Measurements from ENCODE around the gene ZNF385C.
A peak's percentile ranks its signal among the peaks of the same experiment; 100 is the strongest.

The ZNF385C gene

GRCh38 chr17:42124256-42124655, 26.0 kb upstream of the ZNF385C start:
- Histone ChIP-seq H3K36me3 (replicated peaks; ENCODE audit: insufficient read depth, low read length) (no peaks in the 10 kb centered on the region), H4K20me1 (ENCODE audit: insufficient read depth, low read length) (no peaks in the 10 kb centered on the region), H3K4me3 (ENCODE audit: low read length) (no peak overlapping the region), H3K79me2 (ENCODE audit: low read length) (peaks cover 9% of the 10 kb centered on the region), H3K27ac (ENCODE audit: low read length) (no peak overlapping the region), H3K9me2 (replicated peaks; ENCODE audit: insufficient read depth, low read length) (no peaks in the 10 kb centered on the region), H3K4me2 (ENCODE audit: low read depth, low read length) (no peak overlapping the region), H3K9ac (ENCODE audit: low read length) (no peak overlapping the region), H2AFZ (ENCODE audit: low read length) (no peak overlapping the region), H3K9me3 (replicated peaks; ENCODE audit: insufficient read depth, low read length) (no peaks in the 10 kb centered on the region), H3F3A (ENCODE audit: insufficient read depth, low read length) (no peaks in the 10 kb centered on the region), H3K27me3 (replicated peaks; ENCODE audit: insufficient read depth, low read length) (no peaks in the 10 kb centered on the region), H3K4me1 (ENCODE audit: low read length) (peaks cover 12% of the 10 kb centered on the region)
- TF ChIP-seq EZH2 (optimal IDR thresholded peaks at IDR 0.05; ENCODE audit: low read depth, low read length), result no peak
- no peak for TF ChIP-seq EZH2phosphoT487 (IDR thresholded peaks at IDR 0.05; ENCODE audit: low read length)
- no peak for TF ChIP-seq CTCF (IDR thresholded peaks at IDR 0.05; ENCODE audit: low read length)
- DNase-seq, result no peak

- Histone ChIP-seq H3K9me2 (replicated peaks; ENCODE audit: insufficient read depth, low read length) (no peaks in the 10 kb centered on the region), H3K4me3 (ENCODE audit: low read length) (no peak within 1 kb of the TSS), H3K27ac (ENCODE audit: low read length) (no peak within 1 kb of the TSS), H3K9me3 (replicated peaks; ENCODE audit: insufficient read depth, low read length) (no peaks in the 10 kb centered on the region), H3K9ac (ENCODE audit: low read length) (no peak within 1 kb of the TSS), H3F3A (ENCODE audit: insufficient read depth, low read length) (no peaks in the 10 kb centered on the region), H3K79me2 (ENCODE audit: low read length) (peaks cover 9% of the 10 kb centered on the region), H2AFZ (ENCODE audit: low read length) (peak within 1 kb of the TSS; percentile 62; the same call in 1 of the 2 replicates), H3K27me3 (replicated peaks; ENCODE audit: insufficient read depth, low read length) (no peaks in the 10 kb centered on the region), H3K4me1 (ENCODE audit: low read length) (peaks cover 12% of the 10 kb centered on the region), H3K36me3 (replicated peaks; ENCODE audit: insufficient read depth, low read length) (no peaks in the 10 kb centered on the region), H4K20me1 (ENCODE audit: insufficient read depth, low read length) (no peaks in the 10 kb centered on the region), H3K4me2 (ENCODE audit: low read depth, low read length) (peak within 1 kb of the TSS; percentile 99; the same call in 1 of the 2 replicates)
- DNase-seq, result no peak
- no peak for TF ChIP-seq EZH2 (optimal IDR thresholded peaks at IDR 0.05; ENCODE audit: low read depth, low read length)
- TF ChIP-seq EZH2phosphoT487 (IDR thresholded peaks at IDR 0.05; ENCODE audit: low read length), result no peak
- no peak for TF ChIP-seq CTCF (IDR thresholded peaks at IDR 0.05; ENCODE audit: low read length)
Observed at GRCh38 chr17:42122371-42123303, 24.4 kb upstream of the ZNF385C start, which contains the start of gene HSPB9. Gene HSPB9 (plus strand): TSS chr17:42122804. CDS start chr17:42122851, 47 bp downstream.

GRCh38 chr17:42120770-42121769, 22.8 kb upstream of the ZNF385C start, which contains the start of gene KAT2A:
Gene KAT2A (minus strand): TSS chr17:42121367. CDS start chr17:42121304, 63 bp downstream.
- DNase-seq, result peak; percentile 83
- H4K20me1 ChIP-seq (ENCODE audit: insufficient read depth, low read length), result no peaks in the 10 kb centered on the region
- no peak within 1 kb of the TSS for H3K27ac ChIP-seq (ENCODE audit: low read length)
- peak within 1 kb of the TSS; percentile 74 for H3K9ac ChIP-seq (ENCODE audit: low read length)
- no peaks in the 10 kb centered on the region for H3K9me3 ChIP-seq (replicated peaks; ENCODE audit: insufficient read depth, low read length)
- H3K9me2 ChIP-seq (replicated peaks; ENCODE audit: insufficient read depth, low read length), result no peaks in the 10 kb centered on the region
- no peak for TF ChIP-seq CTCF (IDR thresholded peaks at IDR 0.05; ENCODE audit: low read length)
- peaks cover 17% of the 10 kb centered on the region for H3K4me1 ChIP-seq (ENCODE audit: low read length)
- peak within 1 kb of the TSS; percentile 99 for H3K4me2 ChIP-seq (ENCODE audit: low read depth, low read length)
- peaks cover 9% of the 10 kb centered on the region for H3K79me2 ChIP-seq (ENCODE audit: low read length)
- peak within 1 kb of the TSS; percentile 67 for H3K4me3 ChIP-seq (ENCODE audit: low read length)
- H3K27me3 ChIP-seq (replicated peaks; ENCODE audit: insufficient read depth, low read length), result no peaks in the 10 kb centered on the region
- no peaks in the 10 kb centered on the region for H3K36me3 ChIP-seq (replicated peaks; ENCODE audit: insufficient read depth, low read length)
- peaks cover 9% of the 10 kb centered on the region; the same call in 1 of the 2 replicates for H3F3A ChIP-seq (ENCODE audit: insufficient read depth, low read length)
- H2AFZ ChIP-seq (ENCODE audit: low read length), result peak within 1 kb of the TSS; percentile 62

Data from MM.1S (cell line).